ENCODE measurements around the gene EIF3D.

Gene EIF3D

GRCh38 chr22:36528795-36529751 is at the start of gene EIF3D:
EIF3D (minus strand) TSS chr22:36529166; CDS start chr22:36526121, 3,045 bp downstream.
- DNase-seq (ENCODE audit: low spot score): peak; percentile 99

GRCh38 chr22:36578619-36579018 is 49.7 kb upstream of the EIF3D start:
- DNase-seq (ENCODE audit: low spot score): no peak

- DNase-seq (ENCODE audit: low spot score): no peak
Observed at GRCh38 chr22:36577019-36577418, 48.1 kb upstream of the EIF3D start.

GRCh38 chr22:36574728-36575127 is 45.8 kb upstream of the EIF3D start:
- no peak for DNase-seq (ENCODE audit: low spot score)

- no peak for DNase-seq (ENCODE audit: low spot score)
Observed at GRCh38 chr22:36573815-36574363, 44.9 kb upstream of the EIF3D start.

GRCh38 chr22:36571991-36572390 is 43.0 kb upstream of the EIF3D start:
- no peak for DNase-seq (ENCODE audit: low spot score)

GRCh38 chr22:36569999-36570398 is 41.0 kb upstream of the EIF3D start:
- DNase-seq (ENCODE audit: low spot score): peak; percentile 49

GRCh38 chr22:36568846-36569245 is 39.9 kb upstream of the EIF3D start:
- no peak for DNase-seq (ENCODE audit: low spot score)

GRCh38 chr22:36566720-36567119 is 37.8 kb upstream of the EIF3D start:
- DNase-seq (ENCODE audit: low spot score): no peak

GRCh38 chr22:36565686-36566085 is 36.7 kb upstream of the EIF3D start:
- no peak for DNase-seq (ENCODE audit: low spot score)

GRCh38 chr22:36565159-36565507 is 36.2 kb upstream of the EIF3D start:
- no peak for DNase-seq (ENCODE audit: low spot score)

GRCh38 chr22:36564422-36565158 is 35.6 kb upstream of the EIF3D start:
- no peak for DNase-seq (ENCODE audit: low spot score)

- no peak for DNase-seq (ENCODE audit: low spot score)
Observed at GRCh38 chr22:36563898-36564297, 34.9 kb upstream of the EIF3D start.

- no peak for DNase-seq (ENCODE audit: low spot score)
Observed at GRCh38 chr22:36563444-36563843, 34.5 kb upstream of the EIF3D start.

- no peak for DNase-seq (ENCODE audit: low spot score)
Observed at GRCh38 chr22:36563001-36563400, 34.0 kb upstream of the EIF3D start.

GRCh38 chr22:36562261-36562835 is 33.4 kb upstream of the EIF3D start:
- no peak for DNase-seq (ENCODE audit: low spot score)

- DNase-seq (ENCODE audit: low spot score): no peak
Observed at GRCh38 chr22:36561291-36561811, 32.4 kb upstream of the EIF3D start.

- DNase-seq (ENCODE audit: low spot score): no peak
Observed at GRCh38 chr22:36560001-36560400, 31.0 kb upstream of the EIF3D start.

GRCh38 chr22:36554098-36554497 is 25.1 kb upstream of the EIF3D start:
- DNase-seq (ENCODE audit: low spot score): no peak

- DNase-seq (ENCODE audit: low spot score): no peak
Observed at GRCh38 chr22:36552289-36552688, 23.3 kb upstream of the EIF3D start.

- no peak for DNase-seq (ENCODE audit: low spot score)
Observed at GRCh38 chr22:36550701-36551495, 21.9 kb upstream of the EIF3D start.

Data from cerebellar cortex (tissue), 1 donor.